GM10266 (cell line): Measurements from ENCODE around the gene ZCCHC2.
A peak's percentile ranks its signal among the peaks of the same experiment; 100 is the strongest.

Experiments used
- DNase-seq: peaks from one replicate; pipeline ENCODE4 v3.0.0; 2012; ENCODE audit errors: extremely low spot score
- TF ChIP-seq, protein P1 (sequence below): IDR thresholded peaks from 2 replicates; pipeline ENCODE4 v1.5.1; 2012; ENCODE audit warnings: mild to moderate bottlenecking, low read depth; ENCODE audit not compliant: control insufficient read depth, insufficient read depth; ENCODE audit errors: missing control alignments

ZCCHC2 gene

DNA sequence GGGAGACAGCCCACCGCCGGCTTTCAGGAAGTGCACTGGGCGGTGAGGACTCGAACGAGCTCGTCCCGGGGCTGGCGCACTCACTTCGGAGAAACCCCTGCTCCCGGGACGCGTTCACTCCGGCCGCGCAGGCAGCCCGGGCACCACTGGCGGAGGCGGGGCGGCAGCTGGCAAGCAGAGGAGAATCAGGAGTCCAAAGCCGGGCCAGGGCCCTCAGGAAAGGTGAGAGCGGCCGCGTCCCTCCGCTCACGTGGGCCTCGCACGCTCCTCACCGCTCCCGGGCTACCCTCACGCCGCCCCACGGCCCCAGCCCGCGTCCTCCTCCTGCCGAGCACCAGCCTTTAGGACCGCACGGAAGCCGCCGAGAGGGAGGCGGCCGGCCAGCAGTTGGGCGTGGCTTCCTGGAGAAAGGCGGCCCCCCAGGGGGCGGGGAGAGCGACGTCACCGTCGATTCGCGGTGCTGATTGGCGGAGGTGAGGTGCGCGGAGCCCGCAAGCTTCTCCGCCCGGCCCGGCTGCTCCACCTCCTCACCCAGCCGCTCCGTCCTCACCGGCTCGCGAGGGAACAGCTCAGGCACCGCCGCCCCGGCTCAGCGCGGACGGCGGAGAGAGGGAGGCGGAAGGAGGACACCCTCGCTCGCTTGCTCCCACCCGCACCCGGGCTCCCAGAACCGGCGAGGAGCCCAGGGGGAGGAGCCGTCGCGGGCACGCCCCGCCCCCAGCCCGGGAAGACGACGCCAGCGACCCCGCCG, at the start of gene ZCCHC2:
Gene ZCCHC2 (plus strand): TSS at position 522 of the 751 bp plus-strand sequence. CDS start 400 bp downstream, outside the sequence.
- TF ChIP-seq, protein P1, sequence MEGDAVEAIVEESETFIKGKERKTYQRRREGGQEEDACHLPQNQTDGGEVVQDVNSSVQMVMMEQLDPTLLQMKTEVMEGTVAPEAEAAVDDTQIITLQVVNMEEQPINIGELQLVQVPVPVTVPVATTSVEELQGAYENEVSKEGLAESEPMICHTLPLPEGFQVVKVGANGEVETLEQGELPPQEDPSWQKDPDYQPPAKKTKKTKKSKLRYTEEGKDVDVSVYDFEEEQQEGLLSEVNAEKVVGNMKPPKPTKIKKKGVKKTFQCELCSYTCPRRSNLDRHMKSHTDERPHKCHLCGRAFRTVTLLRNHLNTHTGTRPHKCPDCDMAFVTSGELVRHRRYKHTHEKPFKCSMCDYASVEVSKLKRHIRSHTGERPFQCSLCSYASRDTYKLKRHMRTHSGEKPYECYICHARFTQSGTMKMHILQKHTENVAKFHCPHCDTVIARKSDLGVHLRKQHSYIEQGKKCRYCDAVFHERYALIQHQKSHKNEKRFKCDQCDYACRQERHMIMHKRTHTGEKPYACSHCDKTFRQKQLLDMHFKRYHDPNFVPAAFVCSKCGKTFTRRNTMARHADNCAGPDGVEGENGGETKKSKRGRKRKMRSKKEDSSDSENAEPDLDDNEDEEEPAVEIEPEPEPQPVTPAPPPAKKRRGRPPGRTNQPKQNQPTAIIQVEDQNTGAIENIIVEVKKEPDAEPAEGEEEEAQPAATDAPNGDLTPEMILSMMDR = no peak
- peak; percentile 98 for DNase-seq

DNA sequence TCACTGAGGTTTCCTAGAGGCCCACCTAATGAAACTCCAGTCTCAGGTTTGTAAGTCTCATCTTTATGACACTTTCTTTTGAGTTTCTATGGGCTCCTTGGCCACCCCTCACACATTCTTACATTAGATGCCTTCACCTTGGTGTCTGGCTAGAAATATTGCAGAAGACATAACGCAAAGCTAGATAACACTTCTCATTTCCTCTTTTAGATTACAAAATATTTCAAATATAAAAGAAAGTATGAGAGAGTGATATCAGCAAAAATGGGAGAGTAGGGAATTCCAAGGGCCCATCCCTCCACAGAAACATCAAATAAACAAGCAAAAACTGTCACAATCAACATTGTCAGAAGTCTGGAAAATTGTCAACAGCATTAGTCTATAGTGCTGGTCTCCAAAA, 43.3 kb upstream of the ZCCHC2 start:
- DNase-seq = no peak
- TF ChIP-seq, protein P1 = no peak

DNA sequence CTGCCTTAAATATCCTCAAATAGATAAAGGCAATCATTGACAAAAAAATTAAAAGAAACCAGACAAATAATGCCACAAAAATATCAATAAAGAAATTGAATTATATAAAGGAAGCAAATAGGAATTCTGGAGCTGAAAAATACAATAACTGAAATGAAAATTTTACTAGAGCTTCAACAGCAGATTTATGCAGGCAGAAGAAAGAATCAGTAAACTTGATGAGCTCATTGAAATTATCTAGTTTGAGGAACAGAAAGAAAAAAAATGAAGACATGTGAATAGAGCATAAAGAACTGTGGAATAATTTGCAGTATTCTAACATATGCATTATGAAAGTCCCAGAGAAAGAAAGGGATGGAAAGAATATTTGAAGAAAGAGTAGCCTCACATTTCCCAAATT, 41.9 kb upstream of the ZCCHC2 start:
- DNase-seq = no peak
- TF ChIP-seq, protein P1 = no peak

DNA sequence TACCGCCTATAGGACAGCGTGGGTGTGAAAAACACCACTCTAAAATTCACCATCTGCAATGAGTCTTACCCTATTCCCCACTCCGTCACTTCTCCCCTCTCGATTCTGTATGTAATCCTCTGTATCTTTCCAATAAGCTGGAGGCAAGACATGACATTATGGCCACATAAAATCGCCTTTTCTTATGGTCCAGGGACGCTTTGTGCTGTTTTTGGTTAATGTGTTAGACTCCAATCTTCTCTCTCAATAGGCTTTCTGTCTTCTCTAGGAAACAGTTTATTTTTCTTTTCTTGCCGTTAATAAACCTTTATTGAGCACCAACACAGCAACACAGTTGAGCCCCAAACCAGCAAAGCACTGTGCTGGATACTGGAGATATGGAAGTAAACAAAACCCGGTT, 37.9 kb upstream of the ZCCHC2 start:
- TF ChIP-seq, protein P1 = no peak

DNA sequence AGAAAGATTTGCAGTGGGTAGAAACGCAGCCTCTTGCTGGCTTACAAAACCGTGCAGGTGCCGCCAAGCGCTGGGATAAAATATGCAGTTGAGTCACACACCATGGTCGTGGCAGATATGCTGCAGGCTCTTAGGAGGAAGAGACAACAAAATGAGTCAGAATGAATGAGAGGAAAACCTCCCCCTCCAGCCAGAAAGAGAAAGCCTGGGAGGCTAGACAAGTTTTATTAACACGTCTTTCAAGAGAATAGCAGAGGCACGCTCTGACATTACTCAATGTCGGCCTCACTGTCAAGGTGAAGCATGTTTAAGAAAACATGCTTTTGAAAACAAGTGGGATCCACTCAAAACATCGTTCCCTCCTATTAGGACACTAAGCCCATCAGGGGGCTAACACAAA, 37.1 kb upstream of the ZCCHC2 start:
- TF ChIP-seq, protein P1 = no peak
- no peak for DNase-seq

More for the DNA sequence above, 37.9 kb upstream of the ZCCHC2 start:
- DNase-seq = no peak

DNA sequence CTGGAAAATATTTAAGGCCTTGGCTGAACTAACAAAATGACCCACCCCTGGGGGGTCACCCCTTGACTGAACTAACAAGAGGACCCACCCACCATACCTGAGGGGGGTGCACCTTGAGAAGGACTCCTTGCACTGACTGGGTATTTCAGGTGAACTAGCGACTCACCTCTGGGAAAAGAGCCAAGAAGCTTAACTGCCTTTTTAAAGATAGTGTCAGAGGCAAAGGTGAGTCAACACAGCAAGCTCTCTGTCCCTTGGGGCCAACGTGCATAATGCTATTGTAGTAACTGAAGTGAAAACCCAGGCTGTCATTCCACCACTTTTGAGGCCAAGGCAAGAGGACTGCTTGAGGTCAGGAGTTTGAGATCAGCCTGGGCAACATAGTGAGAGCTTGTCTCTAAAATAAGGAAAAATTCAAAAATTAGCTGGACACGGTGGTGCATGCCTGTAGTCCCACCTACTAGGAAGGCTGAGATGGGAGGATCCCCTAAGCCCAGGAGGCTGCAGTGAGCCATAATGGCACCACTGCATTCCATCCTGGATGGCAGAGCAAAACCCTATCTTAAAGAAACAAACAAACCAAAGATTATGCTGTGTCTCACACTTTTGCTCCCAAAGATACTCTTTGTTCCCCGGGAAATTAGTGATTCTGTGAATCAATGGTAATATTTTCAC, 36.4 kb upstream of the ZCCHC2 start:
- TF ChIP-seq, protein P1 = no peak
- no peak for DNase-seq

DNA sequence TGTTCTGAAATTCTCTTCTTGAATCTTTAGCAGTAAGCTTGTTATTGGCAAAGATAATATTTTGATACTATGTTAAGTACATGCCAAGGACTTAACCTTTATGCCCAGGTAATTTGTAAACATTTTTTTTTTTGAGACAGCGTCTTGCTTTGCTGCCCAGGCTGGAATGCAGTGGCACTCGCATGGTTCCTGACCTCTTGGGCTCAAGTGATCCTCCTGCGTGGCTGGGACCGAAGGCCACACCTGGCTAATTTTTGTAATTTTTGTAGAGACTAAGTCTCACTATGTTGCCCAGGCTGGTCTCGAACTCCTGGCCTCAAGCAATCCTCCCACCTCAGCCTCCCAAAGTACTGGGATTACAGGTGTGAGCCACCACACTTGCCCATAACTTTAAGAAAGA, 35.7 kb upstream of the ZCCHC2 start:
- no peak for DNase-seq

More for the DNA sequence above, 35.7 kb upstream of the ZCCHC2 start:
- TF ChIP-seq, protein P1 = no peak
